Left renal pelvis (tissue), 4 donors: ENCODE measurements around the gene NCAN. TPM values are rescaled to one million over a fixed set of nuclear protein-coding genes. Genes with fewer than 3 reads are reported as not detected.
"Not testable (repeated sequence)": the region's sequence is repeated elsewhere in the genome, so short reads cannot be mapped to it uniquely, and the experiment has no call there.

Experiments used
- DNase-seq, 4 donors: peaks; one replicate each; pipeline ENCODE4 v3.0.0-alpha.2; 2013; ENCODE audit warnings: low read depth in 4 of 4, low spot score in 3 of 4
- polyA plus RNA-seq, 4 donors: library from polyadenylated mRNA; unstranded; fragments of 120-200 nt; gene quantifications; one replicate each; pipeline ENCODE4 v1.2.1, GENCODE V29; 2013; ENCODE audit not compliant: insufficient read length in 4 of 4

The NCAN gene
- polyA plus RNA-seq: under 1 TPM; 0.04 to 0.14 (median 0.06) TPM

GRCh38 chr19:19211499-19212420 is at the start of gene NCAN:
TSS of gene NCAN (plus strand) at chr19:19211958. CDS start at chr19:19216954, 4,996 bp downstream.
- no peak for DNase-seq

- DNase-seq: no peak
Observed at GRCh38 chr19:19162495-19162894, 49.3 kb upstream of the NCAN start.

GRCh38 chr19:19165396-19165795 is 46.4 kb upstream of the NCAN start:
- DNase-seq: no peak

GRCh38 chr19:19167612-19168011 is 44.1 kb upstream of the NCAN start:
- DNase-seq: no peak

- no peak for DNase-seq
Observed at GRCh38 chr19:19169236-19170052, 42.3 kb upstream of the NCAN start.

- DNase-seq: peak in 1 of 4 donors; percentile 37
Observed at GRCh38 chr19:19170053-19170872, 41.5 kb upstream of the NCAN start, which contains the start of gene MEF2B. TSS of gene MEF2B (minus strand) at chr19:19170263. CDS start at chr19:19150735, 19,528 bp downstream.

GRCh38 chr19:19170873-19171672 is 40.7 kb upstream of the NCAN start:
- DNase-seq: no peak

- no peak for DNase-seq
Observed at GRCh38 chr19:19171821-19172532, 39.8 kb upstream of the NCAN start.

- not testable (repeated sequence) for DNase-seq
Observed at GRCh38 chr19:19173243-19173642, 38.5 kb upstream of the NCAN start.

- no peak for DNase-seq
Observed at GRCh38 chr19:19176950-19177349, 34.8 kb upstream of the NCAN start.

- no peak for DNase-seq
Observed at GRCh38 chr19:19179548-19180441, 32.0 kb upstream of the NCAN start.

- DNase-seq: no peak
Observed at GRCh38 chr19:19181488-19181998, 30.2 kb upstream of the NCAN start.

GRCh38 chr19:19185853-19186740 is 25.7 kb upstream of the NCAN start:
- no peak for DNase-seq

- DNase-seq: no peak
Observed at GRCh38 chr19:19186742-19187141, 25.0 kb upstream of the NCAN start.

- DNase-seq: no peak
Observed at GRCh38 chr19:19191768-19192077, 20.0 kb upstream of the NCAN start.

GRCh38 chr19:19192078-19192882 is 19.5 kb upstream of the NCAN start, which contains the start of the genes BORCS8 and RFXANK:
TSS of gene BORCS8 (minus strand) at chr19:19192152. CDS start at chr19:19192117, 35 bp downstream.
TSS of gene RFXANK (plus strand) at chr19:19192258. CDS start at chr19:19193947, 1,689 bp downstream.
- DNase-seq: peak; percentile 98 to 100 (median 100)
